NCI-H345 treated with DMSO at 0.1 percent for 48 hours (cell line): ENCODE measurements around the gene CKLF.
"Not testable (repeated sequence)": the region's sequence is repeated elsewhere in the genome, so short reads cannot be mapped to it uniquely, and the experiment has no call there.

Experiments used
- DNase-seq: peaks from one replicate; lab custom pipeline; 2025; ENCODE audit not compliant: unreplicated experiment; lab: John Stamatoyannopoulos, UW

Gene CKLF

GRCh38 chr16:66552286-66553177, at the start of gene CKLF:
Gene CKLF (plus strand): TSS chr16:66552576. CDS start chr16:66552716, 140 bp downstream.
- DNase-seq, result peak; percentile 35

GRCh38 chr16:66503030-66503429, 49.3 kb upstream of the CKLF start:
- no peak for DNase-seq

- DNase-seq, result no peak
These were observed 48.8 kb upstream of the CKLF start for GRCh38 chr16:66503612-66504011.

GRCh38 chr16:66507731-66508239, 44.6 kb upstream of the CKLF start:
- no peak for DNase-seq

- DNase-seq, result no peak
These were observed 44.0 kb upstream of the CKLF start for GRCh38 chr16:66508248-66508913.

GRCh38 chr16:66508914-66509496, 43.4 kb upstream of the CKLF start:
- no peak for DNase-seq

- no peak for DNase-seq
These were observed 42.8 kb upstream of the CKLF start for GRCh38 chr16:66509576-66509975.

- DNase-seq, result no peak
These were observed 42.1 kb upstream of the CKLF start for GRCh38 chr16:66510298-66510697.

GRCh38 chr16:66510711-66511601, 41.4 kb upstream of the CKLF start:
- DNase-seq, result no peak

GRCh38 chr16:66511602-66512271, 40.6 kb upstream of the CKLF start:
- no peak for DNase-seq

GRCh38 chr16:66512272-66513110, 39.9 kb upstream of the CKLF start:
- DNase-seq, result no peak

GRCh38 chr16:66513111-66513723, 39.2 kb upstream of the CKLF start:
- DNase-seq, result no peak

GRCh38 chr16:66514391-66514790, 38.0 kb upstream of the CKLF start:
- not testable (repeated sequence) for DNase-seq

GRCh38 chr16:66514980-66515595, 37.3 kb upstream of the CKLF start:
- not testable (repeated sequence) for DNase-seq

GRCh38 chr16:66515596-66516508, 36.5 kb upstream of the CKLF start:
- no peak for DNase-seq

- no peak for DNase-seq
These were observed 35.9 kb upstream of the CKLF start for GRCh38 chr16:66516509-66516807.

- DNase-seq, result no peak
These were observed 35.4 kb upstream of the CKLF start for GRCh38 chr16:66516808-66517585.
